ENCODE measurements around the gene DMAC2.
A peak's percentile ranks its signal among the peaks of the same experiment; 100 is the strongest.
"Not testable (repeated sequence)": the region's sequence is repeated elsewhere in the genome, so short reads cannot be mapped to it uniquely, and the experiment has no call there.

The DMAC2 gene

GRCh38 chr19:41399091-41399490 lies 40.6 kb downstream of the DMAC2 start:
- no peak for DNase-seq (ENCODE audit: low spot score)

- DNase-seq (ENCODE audit: low spot score), result no peak
These were observed 41.1 kb downstream of the DMAC2 start for GRCh38 chr19:41398598-41398997.

GRCh38 chr19:41398050-41398418 lies 41.7 kb downstream of the DMAC2 start:
- no peak for DNase-seq (ENCODE audit: low spot score)

- DNase-seq (ENCODE audit: low spot score), result peak; percentile 100
These were observed 42.3 kb downstream of the DMAC2 start, which contains the start of the genes BCKDHA and EXOSC5 for GRCh38 chr19:41397086-41398049. Gene BCKDHA, plus strand, starts transcription at chr19:41397818. Its CDS starts 10 bp downstream, at chr19:41397828. Gene EXOSC5, minus strand, starts transcription at chr19:41397359. Its CDS starts 31 bp downstream, at chr19:41397328.

GRCh38 chr19:41395355-41395754 lies 44.4 kb downstream of the DMAC2 start:
- no peak for DNase-seq (ENCODE audit: low spot score)

- no peak for DNase-seq (ENCODE audit: low spot score)
These were observed 46.9 kb downstream of the DMAC2 start for GRCh38 chr19:41392775-41393174.

- DNase-seq (ENCODE audit: low spot score), result no peak
These were observed 48.1 kb downstream of the DMAC2 start for GRCh38 chr19:41391618-41392017.

GRCh38 chr19:41386442-41386841 lies 53.3 kb downstream of the DMAC2 start:
- no peak for DNase-seq (ENCODE audit: low spot score)

- DNase-seq (ENCODE audit: low spot score), result no peak
These were observed 55.4 kb downstream of the DMAC2 start for GRCh38 chr19:41384351-41384750.

GRCh38 chr19:41381536-41381935 lies 58.2 kb downstream of the DMAC2 start:
- not testable (repeated sequence) for DNase-seq (ENCODE audit: low spot score)

Small RNA genes within 50 kb of the gene (small RNA-seq; reads per million reads assigned to genes)
- gene RF00017, result 0 reads per million in 2 experiments
